GM21390 (cell line): ENCODE measurements around the gene EVI5.
"Not testable (repeated sequence)": the region's sequence is repeated elsewhere in the genome, so short reads cannot be mapped to it uniquely, and the experiment has no call there.

ENCODE experiments used
- ATAC-seq: cut with Tn5 transposase; IDR thresholded peaks from one replicate; pipeline ENCODE4 v1.9.1; 2021; ENCODE audit not compliant: unreplicated experiment

EVI5 gene

DNA sequence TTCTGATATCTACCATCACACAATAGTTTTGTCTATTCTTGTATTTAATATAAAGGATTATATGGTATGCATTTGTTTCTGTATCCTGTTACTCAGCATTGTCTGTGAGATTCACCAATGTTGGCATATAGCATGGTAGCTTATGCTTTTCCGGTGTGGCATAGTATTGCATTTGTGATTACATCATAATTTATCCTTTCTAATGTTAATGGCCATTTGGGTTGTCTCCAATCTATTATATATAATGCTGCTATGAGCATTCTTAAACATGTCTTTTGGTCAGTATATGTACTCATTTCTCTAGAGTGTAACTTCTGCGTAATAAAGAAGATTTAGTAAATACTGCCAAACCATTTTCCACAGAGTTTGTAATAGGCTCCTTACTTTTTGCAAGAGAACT, 257.2 kb downstream of the EVI5 start:
- no peak for ATAC-seq

DNA sequence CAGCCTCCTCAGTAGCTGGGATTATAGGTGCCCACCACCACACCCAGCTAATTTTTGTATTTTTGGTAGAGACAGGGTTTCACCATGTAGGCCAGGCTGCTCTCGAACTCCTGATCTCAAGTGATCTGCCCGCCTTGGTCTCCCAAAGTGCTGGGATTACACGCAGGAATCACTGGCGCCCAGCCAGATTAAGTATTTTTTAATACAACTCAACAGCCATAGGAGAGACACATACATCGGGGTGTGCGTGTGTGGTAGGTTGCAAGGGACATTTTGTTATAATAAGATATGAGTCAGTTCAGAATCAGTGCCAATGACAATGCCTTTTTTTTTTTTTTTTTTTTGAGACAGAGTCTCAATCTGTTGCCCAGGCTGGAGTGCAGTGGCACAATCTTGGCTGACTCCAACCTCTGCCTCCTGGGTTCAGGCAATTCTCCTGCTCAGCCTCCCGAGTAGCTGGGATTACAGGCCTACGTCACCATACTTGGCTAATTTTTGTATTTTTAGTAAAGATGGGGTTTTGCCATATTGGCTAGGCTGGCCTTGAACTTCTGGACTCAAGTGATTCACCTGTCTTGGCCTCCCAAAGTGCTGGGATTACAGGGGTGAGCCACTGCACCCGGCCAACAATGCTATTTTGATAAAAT, 259.8 kb downstream of the EVI5 start:
- ATAC-seq: not testable (repeated sequence)

DNA sequence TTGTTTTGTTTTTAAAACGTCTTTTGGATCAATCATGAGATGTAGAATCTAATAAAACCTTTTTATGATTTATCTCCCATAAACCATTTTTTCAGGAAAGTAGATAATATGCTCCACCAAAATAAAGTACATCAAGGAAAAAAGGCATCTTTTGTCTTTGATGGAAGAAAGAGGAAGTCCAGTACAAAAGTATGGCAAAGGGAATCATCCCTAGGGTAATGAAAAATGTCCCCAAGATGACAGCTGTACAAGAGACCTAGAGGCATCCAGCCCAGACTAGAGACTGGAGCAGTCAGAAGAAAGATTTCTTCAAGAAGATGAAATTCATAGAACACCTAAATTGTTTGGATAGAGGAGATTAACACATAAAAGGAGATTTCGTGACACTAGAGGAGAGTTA, 265.9 kb downstream of the EVI5 start:
- ATAC-seq: no peak

- ATAC-seq: no peak
Measured at GRCh38 chr1:92516574-92516973, 268.3 kb downstream of the EVI5 start.

DNA sequence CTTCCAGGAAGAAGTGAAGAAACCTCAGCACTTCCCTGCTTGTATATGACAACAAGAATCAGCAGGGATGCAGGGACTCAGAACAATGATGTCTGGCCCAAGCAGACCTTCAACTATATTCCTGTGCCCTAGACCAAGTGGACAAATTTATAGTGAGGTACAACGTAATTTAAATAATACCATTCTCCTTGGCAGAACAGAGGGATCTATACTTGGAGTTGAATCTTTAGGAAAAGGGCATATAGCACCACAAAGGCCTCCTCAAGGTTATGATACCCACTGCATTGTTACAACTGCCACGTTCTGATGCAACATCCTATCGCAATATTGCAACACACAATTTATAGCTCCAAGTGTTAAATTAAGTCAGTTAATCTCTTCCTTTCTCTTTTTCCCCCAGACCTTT, 269.1 kb downstream of the EVI5 start:
- no peak for ATAC-seq

- ATAC-seq: no peak
Measured at GRCh38 chr1:92511541-92511940, 273.4 kb downstream of the EVI5 start.

DNA sequence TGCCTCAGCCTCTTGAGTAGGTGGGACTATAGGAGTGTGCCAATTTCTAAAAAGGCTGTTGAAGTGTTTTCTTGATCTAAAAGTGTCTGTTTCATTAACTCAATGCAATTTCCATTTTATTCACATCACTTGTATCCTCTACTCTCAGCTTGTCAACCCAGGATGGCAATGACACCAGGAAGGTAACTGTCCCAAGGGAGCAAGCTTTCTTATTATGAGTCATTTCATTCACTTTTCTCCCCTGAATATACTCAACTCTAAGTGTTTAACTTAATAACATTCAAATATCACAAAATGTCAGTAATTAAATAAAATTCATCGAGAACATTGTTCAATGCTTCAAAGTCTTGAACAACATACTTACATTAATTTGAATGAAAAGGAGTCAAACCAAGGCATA, 275.3 kb downstream of the EVI5 start:
- no peak for ATAC-seq

DNA sequence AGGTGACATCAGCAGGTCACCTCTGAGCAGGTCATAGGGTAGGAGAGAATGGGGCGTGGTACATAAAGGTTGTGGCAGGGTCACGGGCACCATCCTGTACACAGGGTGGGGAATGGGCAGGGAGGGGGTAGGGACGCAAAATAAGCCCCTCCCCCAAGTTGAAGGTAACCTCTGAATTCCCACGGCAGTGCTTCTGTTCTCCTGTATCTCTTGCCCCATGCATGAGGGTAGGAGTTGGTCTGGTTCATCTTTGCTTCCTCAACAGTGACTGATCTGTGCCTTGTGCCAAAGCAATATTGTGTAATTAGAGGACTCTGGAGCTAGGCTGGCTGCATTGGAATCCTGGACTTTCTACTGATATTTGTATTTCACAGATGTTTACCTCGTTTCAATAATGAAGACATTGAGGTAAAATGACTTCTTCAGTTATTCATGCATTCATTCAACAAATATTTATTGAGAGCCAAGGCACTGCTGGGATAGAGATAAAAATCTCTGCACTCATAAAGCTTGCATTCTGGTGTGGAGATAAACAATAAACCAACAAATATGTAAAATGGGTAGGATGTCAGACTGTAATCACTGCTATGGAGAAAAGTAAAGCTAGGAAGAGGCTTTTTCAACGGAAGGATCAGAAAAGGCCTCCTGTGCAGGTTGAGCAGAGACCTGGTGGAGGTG, 279.8 kb downstream of the EVI5 start:
- no peak for ATAC-seq

DNA sequence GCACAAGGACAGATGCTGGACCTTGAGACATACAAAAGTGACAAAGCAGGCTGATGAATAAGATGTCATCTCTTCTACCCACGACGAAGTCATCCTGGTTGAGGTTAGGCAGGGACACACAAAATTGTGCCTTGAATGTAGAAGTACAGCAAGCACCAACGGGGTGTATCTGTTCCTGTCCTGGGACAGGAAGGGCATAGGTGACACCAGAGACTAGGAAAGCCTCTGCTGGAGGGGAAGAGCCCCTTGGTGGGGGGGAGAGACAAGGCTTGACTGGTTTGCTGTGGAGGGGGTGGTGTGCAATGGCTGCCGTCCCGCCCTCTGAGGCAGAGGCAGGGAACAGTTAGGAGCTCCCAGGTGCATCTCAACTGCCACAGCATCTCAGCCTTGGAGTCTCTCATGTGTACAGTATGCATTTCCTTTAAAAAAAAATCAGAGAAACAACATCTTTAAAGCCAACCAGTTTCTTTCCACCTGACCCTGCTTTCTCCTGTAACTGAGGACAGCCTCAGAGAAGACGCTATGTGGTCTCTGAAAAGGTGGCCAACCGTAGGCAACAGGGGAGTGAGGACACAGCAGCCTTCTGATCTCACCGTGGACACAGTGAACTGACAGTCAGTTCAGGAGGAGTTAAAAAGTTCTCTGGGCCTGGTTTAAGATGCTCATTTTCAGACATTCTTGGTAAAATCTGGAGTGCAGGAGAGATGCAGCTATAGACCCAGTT, 280.5 kb downstream of the EVI5 start:
- no peak for ATAC-seq

DNA sequence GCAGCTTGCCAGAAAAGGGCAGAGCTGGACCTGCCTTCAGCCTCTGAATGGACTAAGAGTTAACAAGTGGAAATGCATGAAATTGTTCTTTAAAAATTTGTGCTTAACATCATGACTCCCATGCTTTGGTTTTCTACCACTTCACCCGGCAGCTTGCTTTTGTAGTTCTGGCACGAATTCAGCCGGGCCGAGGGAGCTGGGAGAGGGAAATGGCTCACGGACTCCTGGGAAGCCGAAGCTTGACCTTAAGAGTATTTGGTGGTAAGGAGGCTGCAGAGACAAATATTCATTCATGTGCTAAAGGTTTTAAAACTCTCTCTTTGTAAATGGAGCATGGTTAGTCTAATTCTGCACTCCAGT, 281.0 kb downstream of the EVI5 start:
- ATAC-seq: no peak

DNA sequence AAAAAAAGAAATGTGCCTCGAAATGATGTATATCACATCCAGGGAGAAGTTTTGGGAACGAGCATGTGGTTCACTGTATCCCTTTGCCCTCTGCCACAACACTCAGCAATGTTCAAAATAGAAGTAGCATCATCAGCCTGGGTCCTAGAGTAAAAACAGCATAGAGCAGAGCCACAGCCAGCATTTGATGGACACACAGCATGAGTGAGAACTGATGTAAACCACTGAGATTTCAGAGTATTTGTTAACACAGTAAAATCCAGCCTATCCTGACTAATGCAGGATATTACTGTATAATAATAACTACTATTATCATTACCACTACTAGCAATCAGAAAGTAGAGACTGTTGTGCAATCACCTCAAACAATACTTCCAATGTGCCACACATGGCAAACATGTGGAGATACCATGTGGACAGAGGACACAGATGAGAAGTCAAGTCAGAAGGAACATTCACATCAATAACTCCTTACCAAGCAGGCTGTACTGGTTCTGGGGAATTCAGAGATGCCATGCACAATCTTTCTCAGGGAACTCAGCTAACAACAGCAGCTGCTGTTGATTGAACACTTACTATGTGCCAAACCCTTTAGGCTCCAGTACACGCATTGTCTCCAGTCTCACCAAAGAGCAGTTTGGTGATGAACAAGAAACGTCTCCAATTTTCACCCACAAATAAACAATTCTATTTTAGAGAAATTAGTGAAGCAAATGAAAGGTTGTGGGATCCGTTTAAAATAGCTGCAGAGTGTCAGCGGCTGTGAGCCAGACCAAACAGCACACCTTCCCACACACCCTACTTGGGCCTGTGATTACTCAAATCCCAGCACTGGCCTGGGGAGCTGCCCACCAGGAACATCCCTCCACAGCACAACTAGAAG, 281.6 kb downstream of the EVI5 start:
- no peak for ATAC-seq

GRCh38 chr1:92502247-92502646, 282.7 kb downstream of the EVI5 start:
- peak; percentile 66 for ATAC-seq

- ATAC-seq: no peak
Measured at GRCh38 chr1:92500552-92500951, 284.4 kb downstream of the EVI5 start.

DNA sequence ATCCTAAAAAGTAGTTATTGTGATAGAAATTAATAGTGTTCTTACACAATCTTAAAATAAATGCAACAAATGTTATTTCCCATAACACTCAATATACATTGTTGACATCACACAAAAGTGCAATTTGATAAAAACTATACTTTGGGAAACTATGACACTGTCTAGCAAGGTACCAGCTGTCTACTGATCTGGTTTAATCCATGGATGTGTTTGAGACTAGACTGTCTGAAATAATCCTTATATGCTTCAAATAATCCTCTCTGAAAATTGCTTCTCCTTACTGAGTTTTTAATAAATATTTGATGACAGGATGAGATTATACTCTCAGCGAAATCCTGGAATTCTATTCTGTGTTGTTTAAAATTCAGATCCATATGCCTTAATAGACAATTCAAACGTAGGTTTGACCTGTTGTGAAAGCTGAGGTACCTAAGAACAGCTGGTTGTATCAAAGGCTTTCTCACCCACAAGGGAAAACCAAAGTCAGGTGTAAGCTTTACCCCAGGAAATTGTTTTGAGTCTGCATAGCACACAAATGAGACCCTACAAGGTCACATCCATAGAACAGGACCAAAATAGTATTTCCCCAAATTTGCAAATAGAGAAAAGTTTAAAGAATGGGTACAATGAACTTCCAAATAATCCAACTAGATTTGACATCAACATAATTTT, 289.4 kb downstream of the EVI5 start:
- no peak for ATAC-seq

- ATAC-seq: no peak
Measured at GRCh38 chr1:92494485-92495141, 290.3 kb downstream of the EVI5 start.

DNA sequence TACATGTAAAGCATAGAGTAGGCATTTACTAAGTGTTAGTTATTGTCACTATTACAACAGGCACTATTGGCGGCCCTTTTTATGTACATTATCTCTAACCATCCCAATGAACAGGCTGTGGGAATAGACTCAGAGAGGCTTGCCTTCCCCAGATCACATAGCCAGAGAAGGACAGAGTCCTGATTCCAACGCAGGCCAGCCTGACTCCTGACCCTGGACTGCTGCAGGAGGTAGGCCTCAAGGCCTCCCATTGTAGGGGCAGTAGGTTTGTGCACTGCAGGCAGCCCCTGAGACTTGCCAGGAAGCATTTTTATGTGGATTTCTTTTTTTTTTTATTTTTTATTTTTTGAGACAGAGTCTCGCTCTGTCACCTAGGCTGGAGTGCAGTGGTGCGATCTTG, 291.8 kb downstream of the EVI5 start:
- no peak for ATAC-seq

DNA sequence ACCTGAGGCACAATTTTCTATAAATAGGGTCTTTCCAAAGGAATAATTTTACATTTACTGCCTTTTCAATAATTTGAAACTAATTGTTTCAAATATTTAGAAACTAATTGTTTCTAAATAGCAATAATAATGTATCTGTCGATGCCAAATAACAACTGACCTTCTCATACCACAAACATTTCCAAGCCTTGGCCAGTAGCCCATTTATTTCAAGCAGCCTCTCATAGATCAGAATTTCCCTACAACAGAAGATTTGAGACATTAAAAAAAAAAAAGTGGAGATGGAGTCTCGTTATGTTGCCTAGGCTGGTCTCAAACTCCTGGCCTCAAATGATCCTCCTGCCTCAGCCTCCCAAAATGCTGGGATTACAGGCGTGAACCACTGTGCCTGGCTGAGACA, 296.1 kb downstream of the EVI5 start:
- no peak for ATAC-seq

GRCh38 chr1:92488416-92488815, 296.5 kb downstream of the EVI5 start:
- ATAC-seq: no peak

DNA sequence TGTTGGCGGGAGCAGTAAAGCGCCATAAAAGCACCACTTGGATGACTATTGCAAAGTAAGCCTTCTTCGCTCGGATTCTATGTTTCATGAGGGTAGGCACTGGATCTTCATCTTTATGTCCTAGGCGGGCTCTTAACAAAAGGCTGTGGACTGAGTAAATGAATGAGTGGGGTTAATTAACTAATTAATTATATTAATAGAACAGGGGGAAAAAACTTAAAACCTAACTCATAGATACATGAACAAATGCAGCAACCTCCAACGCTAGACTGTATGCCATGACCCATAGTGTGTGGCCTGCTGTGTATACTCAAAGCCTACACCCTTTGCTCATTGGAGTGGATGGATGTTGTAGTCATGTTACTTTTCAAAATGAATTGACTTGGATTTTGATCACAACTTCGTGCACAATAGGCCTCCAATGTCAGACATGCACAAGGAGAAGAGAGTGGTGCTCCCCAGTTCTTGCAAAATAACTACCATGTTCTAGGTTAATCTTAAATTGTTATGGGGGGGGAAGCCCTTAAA, 297.8 kb downstream of the EVI5 start:
- no peak for ATAC-seq
